Measurements from ENCODE around the gene APOL5.

APOL5 gene

DNA sequence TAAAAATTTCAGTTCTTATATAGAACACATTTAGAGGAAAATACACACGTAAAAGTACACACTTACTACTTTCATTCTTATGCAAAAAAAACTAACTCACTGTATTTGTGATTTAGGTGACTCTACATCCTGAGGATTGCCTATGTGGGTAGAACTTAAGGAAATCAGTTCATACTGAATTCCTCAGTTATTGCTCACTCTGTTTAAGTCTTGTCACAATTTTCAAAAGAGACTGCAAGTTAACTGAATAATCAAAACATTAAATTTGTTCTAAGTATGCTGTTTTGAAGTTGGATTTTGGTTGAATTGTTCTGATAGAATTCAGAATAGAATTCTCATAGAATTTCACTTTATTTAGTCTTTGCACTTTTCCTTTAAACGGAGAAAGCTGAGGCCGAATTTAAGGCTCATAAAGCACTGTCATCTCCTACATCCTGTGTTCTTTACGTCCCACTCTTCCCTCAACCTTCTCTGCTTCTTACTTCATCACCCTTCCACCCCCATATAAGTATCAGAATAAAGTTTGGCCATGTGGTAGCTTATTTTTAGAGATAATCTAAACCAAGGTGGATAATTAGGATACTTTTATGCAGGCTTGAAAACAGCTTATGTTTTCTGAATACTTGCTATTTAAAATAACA, 59.8 kb downstream of the APOL5 start:
- no peak for FAIRE-seq

More for the DNA sequence above, 59.8 kb downstream of the APOL5 start:
- DNase-seq (ENCODE audit: insufficient read length), result no peak
- TF ChIP-seq TAF1 (IDR thresholded peaks at IDR 0.05; ENCODE audit: borderline replicate concordance, low read depth, low read length) (no peak), POLR2AphosphoS5 (IDR thresholded peaks at IDR 0.05; ENCODE audit: low read depth, low read length) (no peak), POLR2A (IDR thresholded peaks at IDR 0.05; ENCODE audit: low read depth, low read length) (no peak)
